ENCODE data around the gene ACER1. TPM values are rescaled to one million over a fixed set of nuclear protein-coding genes. Genes with fewer than 3 reads are reported as not detected.

The ACER1 gene
- total RNA-seq, 1 donor from 2014 or later, result not detected

GRCh38 chr19:6268382-6268771, 65.0 kb downstream of the ACER1 start:
- DNase-seq (ENCODE audit: low read depth), result no peak

- DNase-seq (ENCODE audit: low read depth), result no peak
These were observed 65.6 kb downstream of the ACER1 start for GRCh38 chr19:6267552-6268381.

- no peak for DNase-seq (ENCODE audit: low read depth)
These were observed 68.6 kb downstream of the ACER1 start for GRCh38 chr19:6264803-6265202.

- no peak for DNase-seq (ENCODE audit: low read depth)
These were observed 69.5 kb downstream of the ACER1 start for GRCh38 chr19:6263735-6264444.

GRCh38 chr19:6263306-6263705, 70.1 kb downstream of the ACER1 start:
- DNase-seq (ENCODE audit: low read depth), result no peak

- DNase-seq (ENCODE audit: low read depth), result no peak
These were observed 70.9 kb downstream of the ACER1 start for GRCh38 chr19:6262519-6262918.

GRCh38 chr19:6261883-6262282, 71.5 kb downstream of the ACER1 start:
- DNase-seq (ENCODE audit: low read depth), result no peak

- no peak for DNase-seq (ENCODE audit: low read depth)
These were observed 72.3 kb downstream of the ACER1 start for GRCh38 chr19:6260912-6261650.

GRCh38 chr19:6260376-6260775, 73.0 kb downstream of the ACER1 start:
- no peak for DNase-seq (ENCODE audit: low read depth)

GRCh38 chr19:6259312-6259861, 74.0 kb downstream of the ACER1 start:
- no peak for DNase-seq (ENCODE audit: low read depth)

GRCh38 chr19:6258812-6259311, 74.5 kb downstream of the ACER1 start:
- no peak for DNase-seq (ENCODE audit: low read depth)

Other genes with a start within 250 kb of the ACER1 start
- gene RFX2, start 223.1 kb downstream of the ACER1 start, total RNA-seq, result 3.0 and 3.9 TPM in 2 replicates
- not detected in 2 replicates for gene ACSBG2, start 197.9 kb downstream of the ACER1 start, total RNA-seq
- gene MLLT1, start 53.6 kb downstream of the ACER1 start, total RNA-seq, result 1.7 and 5.4 TPM in 2 replicates
- 53.5 and 57.3 TPM in 2 replicates for gene CLPP, start 27.9 kb upstream of the ACER1 start, total RNA-seq
- gene ALKBH7, start 39.2 kb upstream of the ACER1 start, total RNA-seq, result 24.1 and 67.2 TPM in 2 replicates
- 0.69 and 2.2 TPM in 2 replicates for gene PSPN, start 42.3 kb upstream of the ACER1 start, total RNA-seq
- 31.4 and 74.6 TPM in 2 replicates for gene GTF2F1, start 59.6 kb upstream of the ACER1 start, total RNA-seq
- 69.5 and 175 TPM in 2 replicates for gene KHSRP, start 91.2 kb upstream of the ACER1 start, total RNA-seq
- gene SLC25A41, start 100.2 kb upstream of the ACER1 start, total RNA-seq, result 0.10 TPM in 1 of 2 replicates, not detected in the other
- gene SLC25A23, start 126.2 kb upstream of the ACER1 start, total RNA-seq, result 53.0 and 161 TPM in 2 replicates
- gene CRB3, start 130.7 kb upstream of the ACER1 start, total RNA-seq, result 57.4 and 121 TPM in 2 replicates
- gene DENND1C, start 148.2 kb upstream of the ACER1 start, total RNA-seq, result 0.20 and 0.52 TPM in 2 replicates
- 0.87 and 6.8 TPM in 2 replicates for gene TUBB4A, start 168.7 kb upstream of the ACER1 start, total RNA-seq
- gene TNFSF9, start 197.4 kb upstream of the ACER1 start, total RNA-seq, result 7.4 and 30.9 TPM in 2 replicates